Endothelial cell of umbilical vein (primary cell): ENCODE measurements around the gene SEMA6A. TPM values are rescaled to one million over a fixed set of nuclear protein-coding genes. Genes with fewer than 3 reads are reported as not detected.

Source experiments
- BruUV-seq: library from RNA; stranded (reverse); fragments of 400-500 nt; replicated peaks from 2 replicates; lab custom pipeline; 2021; lab: Mats Ljungman, UMichigan
- CTCF ChIA-PET: fragments of 300-600, 350-600 bp; sonication (Branson Sonifier 250); formaldehyde crosslinking; loops from one replicate; lab custom pipeline; 2021; ENCODE audit warnings: antibody characterized with exemption, inconsistent platforms; lab: Charles Lee
- POLR2A ChIA-PET: fragments of 300-600, 350-600 bp; sonication (Branson Sonifier 250); formaldehyde crosslinking; loops from one replicate; lab custom pipeline; 2021; ENCODE audit warnings: antibody characterized with exemption, inconsistent platforms; lab: Charles Lee
- DNase-seq: peaks from one replicate; pipeline ENCODE4 v3.0.0-alpha.2; 2011; ENCODE audit warnings: low read depth, low spot score
- FAIRE-seq: peaks from 2 replicates; lab custom pipeline; 2011; peaks lifted over from hg19 to GRCh38; lab: Jason Lieb, UNC
- H2AFZ ChIP-seq: 2 replicates; pipeline ENCODE4 v1.6.0; 2012; ENCODE audit warnings: low read depth, low read length, control low read depth, inconsistent platforms
- H3K27ac ChIP-seq: 2 replicates; pipeline ENCODE4 v1.5.1; 2011; ENCODE audit warnings: low read depth, mild to moderate bottlenecking, control low read depth, low read length, moderate library complexity; ENCODE audit not compliant: insufficient read depth
- H3K27me3 ChIP-seq, 2 experiments: 2 replicates each; pipeline versions ENCODE4 v1.6.0 to v1.6.1; 2011; ENCODE audit warnings: low read length in 2 of 2, mixed read lengths in 1 of 2; ENCODE audit not compliant: control insufficient read depth in 2 of 2, insufficient read depth in 2 of 2
- H3K36me3 ChIP-seq, 2 experiments: 2 replicates in 1 of 2; 3 replicates in 1 of 2; pipeline ENCODE4 v1.5.1; 2011; ENCODE audit warnings: low read length in 2 of 2, mild to moderate bottlenecking in 1 of 2, moderate library complexity in 1 of 2; ENCODE audit not compliant: control insufficient read depth in 2 of 2, insufficient read depth in 2 of 2; ENCODE audit errors: extremely low read depth in 1 of 2
- H3K4me1 ChIP-seq: 3 replicates; pipeline ENCODE4 v1.5.1; 2011; ENCODE audit warnings: mild to moderate bottlenecking, low read length; ENCODE audit not compliant: control insufficient read depth, insufficient read depth; ENCODE audit errors: extremely low read depth
- H3K4me2 ChIP-seq: 2 replicates; pipeline ENCODE4 v1.6.1; 2011; ENCODE audit warnings: low read length, control low read depth, mixed read lengths; ENCODE audit not compliant: insufficient read depth
- H3K4me3 ChIP-seq, 3 experiments: fragments of 200-600 bp in 1 of 3; sonication (generic), shearing (Covaris generic) in 1 of 3; replicated peaks in 1 of 3; 2 replicates each; pipeline ENCODE4 v1.5.1; 2011 to 2016; ENCODE audit warnings: control low read depth in 3 of 3, low read length in 3 of 3, mild to moderate bottlenecking in 2 of 3, inconsistent platforms in 1 of 3, low read depth in 1 of 3, moderate library complexity in 1 of 3; ENCODE audit not compliant: insufficient read depth in 1 of 3
- H3K79me2 ChIP-seq: 2 replicates; pipeline ENCODE4 v1.6.0; 2012; ENCODE audit warnings: low read length, inconsistent platforms; ENCODE audit not compliant: control insufficient read depth, insufficient read depth
- H3K9ac ChIP-seq: replicated peaks from 2 replicates; pipeline ENCODE3; 2011; ENCODE audit warnings: low read length, control low read depth; ENCODE audit not compliant: insufficient read depth; ENCODE audit errors: extremely low read depth
- H3K9me1 ChIP-seq: replicated peaks from 3 replicates; pipeline ENCODE4 v1.6.0; 2011; ENCODE audit warnings: mild to moderate bottlenecking, low read length; ENCODE audit not compliant: control insufficient read depth, insufficient read depth; ENCODE audit errors: extremely low read depth
- H3K9me3 ChIP-seq: replicated peaks from 2 replicates; pipeline ENCODE4 v1.5.1; 2012; ENCODE audit warnings: low read length, inconsistent platforms; ENCODE audit not compliant: control insufficient read depth, insufficient read depth
- H4K20me1 ChIP-seq: replicated peaks from 2 replicates; pipeline ENCODE3; 2011; ENCODE audit warnings: mild to moderate bottlenecking, low read length; ENCODE audit not compliant: control insufficient read depth, insufficient read depth; ENCODE audit errors: extremely low read depth
- CTCF ChIP-seq, 2 donors: IDR thresholded peaks; 1 replicate in 1 of 2; 2 replicates in 1 of 2; pipeline ENCODE4 v1.5.1; 2011; ENCODE audit warnings: low read length in 2 of 2, mild to moderate bottlenecking in 2 of 2, moderate library complexity in 2 of 2, control low read depth in 1 of 2, inconsistent platforms in 1 of 2, low read depth in 1 of 2; ENCODE audit not compliant: insufficient read depth in 1 of 2; ENCODE audit errors: extremely low read depth in 1 of 2
- EZH2 ChIP-seq: IDR thresholded peaks from 2 replicates; pipeline ENCODE4 v1.6.1; 2012; ENCODE audit warnings: borderline replicate concordance, low read depth, mild to moderate bottlenecking, moderate library complexity, low read length, inconsistent platforms; ENCODE audit not compliant: severe bottlenecking
- FOS ChIP-seq: IDR thresholded peaks from 2 replicates; pipeline ENCODE4 v1.6.1; 2011; ENCODE audit warnings: mild to moderate bottlenecking, low read length, moderate library complexity, borderline replicate concordance; ENCODE audit not compliant: insufficient read depth
- GATA2 ChIP-seq: IDR thresholded peaks from 2 replicates; pipeline ENCODE4 v1.7.0; 2011; ENCODE audit warnings: low read depth, mild to moderate bottlenecking, moderate library complexity, mixed read lengths, low read length; ENCODE audit not compliant: insufficient read length, insufficient read depth
- JUN ChIP-seq: IDR thresholded peaks from 2 replicates; pipeline ENCODE4 v1.6.1; 2011; ENCODE audit warnings: borderline replicate concordance, low read depth; ENCODE audit not compliant: insufficient read length, insufficient read depth
- MAX ChIP-seq: IDR thresholded peaks from 2 replicates; pipeline ENCODE4 v1.6.1; 2011; ENCODE audit not compliant: insufficient read depth, insufficient read length
- MYC ChIP-seq: IDR thresholded peaks from one replicate; pipeline ENCODE4 v1.6.1; 2011; ENCODE audit warnings: mild to moderate bottlenecking, low read depth, low read length
- POLR2A ChIP-seq: IDR thresholded peaks from 2 replicates; pipeline ENCODE4 v1.6.1; 2012; ENCODE audit warnings: low read depth, mild to moderate bottlenecking, control low read depth, low read length
- POLR2AphosphoS5 ChIP-seq: IDR thresholded peaks from 2 replicates; pipeline ENCODE4 v1.6.1; 2012; ENCODE audit warnings: low read depth, mild to moderate bottlenecking, control low read depth, low read length, moderate library complexity; ENCODE audit not compliant: insufficient read depth
- dilution Hi-C: fragments of 300-500 bp; cut with MboI; formaldehyde crosslinking; loops from one replicate; pipeline ENCODE4 v1.15.0; 2019; ENCODE audit warnings: low sequenced_read_pairs; ENCODE audit not compliant: extremely low pct_ligation_motif_present
- intact Hi-C: fragments of 100-400 bp; cut with micrococcal nuclease; formaldehyde crosslinking; loops from one replicate; pipeline ENCODE4 v1.10.0; 2022
- polyA plus RNA-seq, 4 experiments: library from polyadenylated mRNA; depleted of rRNA in 3 of 4; stranded (reverse) in 3 of 4; unstranded in 1 of 4; fragments of >200 nt; gene quantifications; 2 replicates each; pipeline versions ENCODE4 v1.2.1 to v1.2.3, GENCODE V29; 2011 to 2012; ENCODE audit warnings: missing spikeins in 1 of 4
- total RNA-seq: library from RNA; stranded (reverse); gene quantifications from 2 replicates; pipeline ENCODE4 v1.2.3, GENCODE V29; 2021

Gene SEMA6A
- total and polyA plus RNA-seq, 2 donors (not counting 3 experiments of a cell fraction or from before 2014, with no cell fraction given) = 0.43 to 1.5 TPM

GRCh38 chr5:116585227-116585626 lies 10.6 kb upstream of the SEMA6A start:
- ChIA-PET POLR2A (no interaction called here), CTCF (interaction anchor here (2.3 kb wide), 1 partner anchor 11 kb away, joined by 7 read pairs; the partner anchor contains the start of gene SEMA6A)
- BruUV-seq = no TSS peak
- no peaks in the 10 kb centered on the region for H3K9me3 ChIP-seq
- peaks cover 0 to 4% of the 10 kb centered on the region in 2 experiments for H3K27me3 ChIP-seq
- FAIRE-seq (no peak), DNase-seq (no peak)
- H3K36me3 ChIP-seq = no peaks in the 10 kb centered on the region
- H2AFZ ChIP-seq = no peak overlapping the region
- H3K9ac ChIP-seq = no peak overlapping the region
- H3K79me2 ChIP-seq = no peaks in the 10 kb centered on the region
- no peaks in the 10 kb centered on the region for H3K9me1 ChIP-seq
- H4K20me1 ChIP-seq = no peaks in the 10 kb centered on the region
- H3K27ac ChIP-seq = no peak overlapping the region
- no peak overlapping the region for H3K4me2 ChIP-seq
- TF ChIP-seq FOS (no peak), CTCF (IDR thresholded peaks at IDR 0.05; ENCODE audit: extremely low read depth in 1 of 2, insufficient read depth in 1 of 2, low read depth in 1 of 2, low read length in 2 of 2) (no peak)
- dilution Hi-C loops = no loop called here
- peaks cover 10% of the 10 kb centered on the region for H3K4me1 ChIP-seq
- intact Hi-C loops = no loop called here
- no peak overlapping the region for H3K4me3 ChIP-seq

GRCh38 chr5:116583862-116584222 lies 9.2 kb upstream of the SEMA6A start:
- peaks cover 1 to 7% of the 10 kb centered on the region in 2 experiments for H3K27me3 ChIP-seq
- H3K9ac ChIP-seq = no peak overlapping the region
- H2AFZ ChIP-seq = peak overlapping the region; percentile 20
- H3K79me2 ChIP-seq = no peaks in the 10 kb centered on the region
- no peaks in the 10 kb centered on the region for H3K36me3 ChIP-seq
- BruUV-seq = no TSS peak
- peak overlapping the region; percentile 55 for H3K4me2 ChIP-seq
- dilution Hi-C loops = no loop called here
- no peak for TF ChIP-seq POLR2AphosphoS5
- no peak for TF ChIP-seq EZH2
- no peak for TF ChIP-seq MAX
- TF ChIP-seq CTCF (IDR thresholded peaks at IDR 0.05; ENCODE audit: extremely low read depth in 1 of 2, insufficient read depth in 1 of 2, low read depth in 1 of 2, low read length in 2 of 2) = no peak
- TF ChIP-seq POLR2A = no peak
- no peak for TF ChIP-seq GATA2
- no peak for TF ChIP-seq MYC
- no peak for TF ChIP-seq FOS
- no peak for TF ChIP-seq JUN
- intact Hi-C loops = loop anchor here (1.0 kb wide), 1 partner anchor 10 kb away; the partner anchor contains the start of gene SEMA6A
- no peak for DNase-seq
- no peaks in the 10 kb centered on the region for H3K9me1 ChIP-seq
- H3K9me3 ChIP-seq = no peaks in the 10 kb centered on the region
- H3K4me1 ChIP-seq = peaks cover 10% of the 10 kb centered on the region
- H3K4me3 ChIP-seq = no peak overlapping the region
- peak overlapping the region; percentile 21 for H3K27ac ChIP-seq
- ChIA-PET POLR2A (no interaction called here), CTCF (interaction anchor here (2.3 kb wide), 1 partner anchor 9 kb away, joined by 7 read pairs; the partner anchor contains the start of gene SEMA6A)
- peak; percentile 18 for FAIRE-seq
- no peaks in the 10 kb centered on the region for H4K20me1 ChIP-seq
